ENCODE results near the gene RBCK1. TPM values are rescaled to one million over a fixed set of nuclear protein-coding genes. Genes with fewer than 3 reads are reported as not detected.

Gene RBCK1
- total RNA-seq, 1 experiment from 2014 or later, result 111 TPM

DNA sequence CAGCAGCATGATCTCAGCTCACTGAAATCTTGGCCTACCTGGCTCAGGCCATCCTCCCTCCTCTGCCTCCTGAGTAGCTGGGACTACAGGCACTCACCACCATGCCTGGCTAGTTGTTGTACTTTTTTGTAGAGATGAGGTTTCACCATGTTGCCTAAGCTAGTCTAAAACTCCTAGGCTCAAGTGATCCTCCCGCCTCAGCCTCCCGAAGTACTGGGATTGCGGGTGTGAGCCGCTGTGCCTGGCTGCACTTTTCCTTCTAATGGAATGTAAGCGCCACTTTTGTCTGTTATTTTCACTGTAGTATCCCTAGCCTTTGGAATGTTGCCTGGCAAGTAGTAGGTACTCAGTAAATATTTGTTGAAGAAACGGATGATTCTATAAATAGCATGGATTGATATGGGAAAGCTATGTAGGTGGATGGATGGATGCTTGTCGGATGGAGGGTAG lies 37.9 kb upstream of the RBCK1 start:
- Histone ChIP-seq H3K36me3 (ENCODE audit: control insufficient read depth, insufficient read depth, low read length) (no peaks in the 10 kb centered on the region), H3K27me3 (replicated peaks; ENCODE audit: control insufficient read depth, insufficient read depth, low read length) (no peaks in the 10 kb centered on the region), H3K4me3 (ENCODE audit: low read depth, low read length) (no peak overlapping the region), H3K9me3 (no peaks in the 10 kb centered on the region), H3K4me1 (peaks cover 84% of the 10 kb centered on the region)
- Mint-ChIP-seq H3K9me3 (ENCODE audit: unreplicated experiment) (no peaks in the 10 kb centered on the region), H3K27ac (ENCODE audit: unreplicated experiment) (peak overlapping the region; percentile 99), H3K4me3 (ENCODE audit: unreplicated experiment) (peak overlapping the region; percentile 59), H3K27me3 (ENCODE audit: insufficient read depth, unreplicated experiment) (no peaks in the 10 kb centered on the region), H3K4me1 (ENCODE audit: low read depth, unreplicated experiment) (peaks cover 73% of the 10 kb centered on the region), H3K36me3 (ENCODE audit: insufficient read depth, unreplicated experiment) (peaks cover 35% of the 10 kb centered on the region)
- TF ChIP-seq, protein P1, sequence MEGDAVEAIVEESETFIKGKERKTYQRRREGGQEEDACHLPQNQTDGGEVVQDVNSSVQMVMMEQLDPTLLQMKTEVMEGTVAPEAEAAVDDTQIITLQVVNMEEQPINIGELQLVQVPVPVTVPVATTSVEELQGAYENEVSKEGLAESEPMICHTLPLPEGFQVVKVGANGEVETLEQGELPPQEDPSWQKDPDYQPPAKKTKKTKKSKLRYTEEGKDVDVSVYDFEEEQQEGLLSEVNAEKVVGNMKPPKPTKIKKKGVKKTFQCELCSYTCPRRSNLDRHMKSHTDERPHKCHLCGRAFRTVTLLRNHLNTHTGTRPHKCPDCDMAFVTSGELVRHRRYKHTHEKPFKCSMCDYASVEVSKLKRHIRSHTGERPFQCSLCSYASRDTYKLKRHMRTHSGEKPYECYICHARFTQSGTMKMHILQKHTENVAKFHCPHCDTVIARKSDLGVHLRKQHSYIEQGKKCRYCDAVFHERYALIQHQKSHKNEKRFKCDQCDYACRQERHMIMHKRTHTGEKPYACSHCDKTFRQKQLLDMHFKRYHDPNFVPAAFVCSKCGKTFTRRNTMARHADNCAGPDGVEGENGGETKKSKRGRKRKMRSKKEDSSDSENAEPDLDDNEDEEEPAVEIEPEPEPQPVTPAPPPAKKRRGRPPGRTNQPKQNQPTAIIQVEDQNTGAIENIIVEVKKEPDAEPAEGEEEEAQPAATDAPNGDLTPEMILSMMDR (IDR thresholded peaks at IDR 0.05; ENCODE audit: insufficient read depth in 1 of 2, low read depth in 1 of 2, low read length in 1 of 2, severe bottlenecking in 1 of 2, unreplicated experiment in 1 of 2), result no peak
- CTCF ChIA-PET, result interaction anchor here (1.1 to 2.2 kb wide), 4 partner anchors 10 to 62 kb away, joined by 3 to 16 read pairs (median 5); no protein-coding TSS in a partner anchor
- DNase-seq, result peak; percentile 85
- no TSS peak for BruUV-seq (replicated peaks)
- POLR2A ChIA-PET, result interaction anchor here (0.6 to 4.0 kb wide), 4 partner anchors 11 to 38 kb away, joined by 4 to 75 read pairs (median 7); partner anchors contain the start of genes RBCK1 and TRIB3
- intact Hi-C loops (cut with micrococcal nuclease; ENCODE audit: unreplicated experiment), result loop anchor here (1.0 to 2.0 kb wide), 3 partner anchors 10 to 32 kb away; partner anchors contain the start of gene TRIB3

DNA sequence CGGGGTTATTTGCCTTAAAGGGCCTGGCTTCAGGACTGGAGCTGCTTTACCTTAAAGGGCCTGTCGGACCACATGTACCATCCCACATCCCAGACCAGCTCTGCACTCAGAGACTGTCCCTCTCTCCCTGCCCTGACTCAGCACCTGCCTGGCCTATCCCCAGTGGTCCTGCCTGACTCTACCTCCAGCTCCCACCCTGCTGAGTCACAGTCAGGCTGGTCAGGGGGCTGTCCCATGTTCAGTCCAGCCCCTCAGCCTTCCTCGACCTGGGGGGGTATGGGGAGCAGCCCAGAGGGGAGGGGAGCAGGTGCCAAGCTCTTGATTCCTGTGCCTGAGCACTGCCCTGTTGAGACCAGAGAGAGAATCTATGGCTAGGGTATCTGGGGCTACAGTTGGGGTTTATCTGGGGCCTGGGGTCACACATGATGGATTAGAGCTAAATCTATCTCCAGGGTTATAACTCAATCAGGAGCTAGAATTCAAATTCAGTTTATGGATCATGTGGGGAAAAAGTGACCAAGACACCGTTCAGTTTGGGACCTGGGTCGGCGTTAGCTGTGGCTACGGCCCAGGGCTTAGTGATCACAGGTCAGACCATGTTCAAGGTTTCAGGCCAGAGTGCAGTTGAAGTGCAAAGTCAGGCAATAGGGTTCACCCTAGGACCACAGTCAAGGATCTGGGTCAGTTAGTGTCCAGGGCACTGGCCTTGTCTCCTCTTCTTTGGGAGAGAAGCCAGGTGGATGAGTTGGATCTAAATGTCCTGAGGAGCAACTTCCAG lies 36.9 kb upstream of the RBCK1 start:
- Mint-ChIP-seq H3K36me3 (ENCODE audit: insufficient read depth, unreplicated experiment) (peaks cover 30% of the 10 kb centered on the region), H3K4me1 (ENCODE audit: low read depth, unreplicated experiment) (peaks cover 66% of the 10 kb centered on the region), H3K27ac (ENCODE audit: unreplicated experiment) (peak overlapping the region; percentile 99), H3K9me3 (ENCODE audit: unreplicated experiment) (no peaks in the 10 kb centered on the region), H3K4me3 (ENCODE audit: unreplicated experiment) (peak overlapping the region; percentile 66), H3K27me3 (ENCODE audit: insufficient read depth, unreplicated experiment) (no peaks in the 10 kb centered on the region)
- POLR2A ChIA-PET, result interaction anchor here (1.2 to 4.0 kb wide), 6 partner anchors 9 to 37 kb away, joined by 4 to 75 read pairs (median 14); partner anchors contain the start of genes NRSN2, RBCK1 and TRIB3
- Histone ChIP-seq H3K9me3 (no peaks in the 10 kb centered on the region), H3K27me3 (replicated peaks; ENCODE audit: control insufficient read depth, insufficient read depth, low read length) (no peaks in the 10 kb centered on the region), H3K4me1 (peaks cover 74% of the 10 kb centered on the region), H3K4me3 (ENCODE audit: low read depth, low read length) (no peak overlapping the region), H3K36me3 (ENCODE audit: control insufficient read depth, insufficient read depth, low read length) (no peaks in the 10 kb centered on the region)
- intact Hi-C loops (cut with micrococcal nuclease; ENCODE audit: unreplicated experiment), result loop anchor here (1.0 to 2.0 kb wide), 3 partner anchors 9 to 31 kb away; partner anchors contain the start of gene TRIB3
- peak in 1 of 2 experiments; percentile 64 for DNase-seq
- TF ChIP-seq, protein P1 (IDR thresholded peaks at IDR 0.05; ENCODE audit: insufficient read depth in 1 of 2, low read depth in 1 of 2, low read length in 1 of 2, severe bottlenecking in 1 of 2, unreplicated experiment in 1 of 2), result no peak
- BruUV-seq (replicated peaks), result TSS peak; percentile 78
- CTCF ChIA-PET, result interaction anchor here (0.6 to 2.2 kb wide), 6 partner anchors 9 to 107 kb away, joined by 4 to 16 read pairs (median 6); no protein-coding TSS in a partner anchor
